Fibroblast of the aortic adventitia (primary cell): ENCODE measurements around the gene TMA7B. TPM values are rescaled to one million over a fixed set of nuclear protein-coding genes. Genes with fewer than 3 reads are reported as not detected.

Experiments used
- DNase-seq: peaks from one replicate; pipeline ENCODE4 v3.0.0-alpha.2; 2010; ENCODE audit warnings: low read depth
- H3K4me3 ChIP-seq: 2 replicates; pipeline ENCODE4 v1.5.1; 2011; ENCODE audit warnings: low read depth, mild to moderate bottlenecking, control low read depth, low read length, moderate library complexity
- CTCF ChIP-seq: IDR thresholded peaks from 2 replicates; pipeline ENCODE4 v1.5.1; 2011; ENCODE audit warnings: mild to moderate bottlenecking, low read length, control low read depth, inconsistent platforms; ENCODE audit not compliant: insufficient read depth
- total RNA-seq: library from RNA; depleted of rRNA; stranded (reverse); fragments of >200 nt; gene quantifications from 2 replicates; pipeline ENCODE4 v1.2.3, GENCODE V29; 2012; ENCODE audit warnings: low replicate concordance

TMA7B gene
- total RNA-seq, 1 donor: not detected

GRCh38 chr22:39932166-39932565 is 28.0 kb upstream of the TMA7B start:
- no peak for TF ChIP-seq CTCF
- no peak overlapping the region for H3K4me3 ChIP-seq
- no peak for DNase-seq

GRCh38 chr22:39932918-39933649 is 27.1 kb upstream of the TMA7B start:
- TF ChIP-seq CTCF: peak; percentile 56
- peak; percentile 7 for DNase-seq
- no peak overlapping the region for H3K4me3 ChIP-seq

- no peak overlapping the region for H3K4me3 ChIP-seq
- TF ChIP-seq CTCF: no peak
- no peak for DNase-seq
Measured at GRCh38 chr22:39933741-39934140, 26.5 kb upstream of the TMA7B start.

GRCh38 chr22:39935116-39935515 is 25.1 kb upstream of the TMA7B start:
- no peak overlapping the region for H3K4me3 ChIP-seq
- TF ChIP-seq CTCF: no peak
- no peak for DNase-seq

GRCh38 chr22:39935612-39936011 is 24.6 kb upstream of the TMA7B start:
- no peak for TF ChIP-seq CTCF
- DNase-seq: no peak
- no peak overlapping the region for H3K4me3 ChIP-seq

GRCh38 chr22:39936523-39937145 is 23.6 kb upstream of the TMA7B start:
- TF ChIP-seq CTCF: no peak
- DNase-seq: no peak
- no peak overlapping the region for H3K4me3 ChIP-seq
